ENCODE data around the gene MAGOH. TPM values are rescaled to one million over a fixed set of nuclear protein-coding genes. Genes with fewer than 3 reads are reported as not detected.

The MAGOH gene
- total and polyA plus RNA-seq, 9 of the 15 experiments (the other 6 are each of a cell fraction or from before 2014, with no cell fraction given): 102 to 342 (median 135) TPM

- TF ChIP-seq, protein P1, sequence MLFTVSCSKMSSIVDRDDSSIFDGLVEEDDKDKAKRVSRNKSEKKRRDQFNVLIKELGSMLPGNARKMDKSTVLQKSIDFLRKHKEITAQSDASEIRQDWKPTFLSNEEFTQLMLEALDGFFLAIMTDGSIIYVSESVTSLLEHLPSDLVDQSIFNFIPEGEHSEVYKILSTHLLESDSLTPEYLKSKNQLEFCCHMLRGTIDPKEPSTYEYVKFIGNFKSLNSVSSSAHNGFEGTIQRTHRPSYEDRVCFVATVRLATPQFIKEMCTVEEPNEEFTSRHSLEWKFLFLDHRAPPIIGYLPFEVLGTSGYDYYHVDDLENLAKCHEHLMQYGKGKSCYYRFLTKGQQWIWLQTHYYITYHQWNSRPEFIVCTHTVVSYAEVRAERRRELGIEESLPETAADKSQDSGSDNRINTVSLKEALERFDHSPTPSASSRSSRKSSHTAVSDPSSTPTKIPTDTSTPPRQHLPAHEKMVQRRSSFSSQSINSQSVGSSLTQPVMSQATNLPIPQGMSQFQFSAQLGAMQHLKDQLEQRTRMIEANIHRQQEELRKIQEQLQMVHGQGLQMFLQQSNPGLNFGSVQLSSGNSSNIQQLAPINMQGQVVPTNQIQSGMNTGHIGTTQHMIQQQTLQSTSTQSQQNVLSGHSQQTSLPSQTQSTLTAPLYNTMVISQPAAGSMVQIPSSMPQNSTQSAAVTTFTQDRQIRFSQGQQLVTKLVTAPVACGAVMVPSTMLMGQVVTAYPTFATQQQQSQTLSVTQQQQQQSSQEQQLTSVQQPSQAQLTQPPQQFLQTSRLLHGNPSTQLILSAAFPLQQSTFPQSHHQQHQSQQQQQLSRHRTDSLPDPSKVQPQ (CRISPR knock-in tag; IDR thresholded peaks at IDR 0.05; ENCODE audit: borderline replicate concordance): no peak
- no peak for TF ChIP-seq PREB (CRISPR knock-in tag; IDR thresholded peaks at IDR 0.05)
- no peak for TF ChIP-seq SAFB (IDR thresholded peaks at IDR 0.05; ENCODE audit: borderline replicate concordance, low read depth, low read length)
- TF ChIP-seq L3MBTL2 (IDR thresholded peaks at IDR 0.05): peak; percentile 90
- TF ChIP-seq CBX2 (IDR thresholded peaks at IDR 0.05; ENCODE audit: insufficient read depth, low read length, poor library complexity, severe bottlenecking): no peak
- TF ChIP-seq GTF3C2 (IDR thresholded peaks at IDR 0.05; ENCODE audit: borderline replicate concordance, extremely low read depth, insufficient read length): no peak
- TF ChIP-seq, protein P2, sequence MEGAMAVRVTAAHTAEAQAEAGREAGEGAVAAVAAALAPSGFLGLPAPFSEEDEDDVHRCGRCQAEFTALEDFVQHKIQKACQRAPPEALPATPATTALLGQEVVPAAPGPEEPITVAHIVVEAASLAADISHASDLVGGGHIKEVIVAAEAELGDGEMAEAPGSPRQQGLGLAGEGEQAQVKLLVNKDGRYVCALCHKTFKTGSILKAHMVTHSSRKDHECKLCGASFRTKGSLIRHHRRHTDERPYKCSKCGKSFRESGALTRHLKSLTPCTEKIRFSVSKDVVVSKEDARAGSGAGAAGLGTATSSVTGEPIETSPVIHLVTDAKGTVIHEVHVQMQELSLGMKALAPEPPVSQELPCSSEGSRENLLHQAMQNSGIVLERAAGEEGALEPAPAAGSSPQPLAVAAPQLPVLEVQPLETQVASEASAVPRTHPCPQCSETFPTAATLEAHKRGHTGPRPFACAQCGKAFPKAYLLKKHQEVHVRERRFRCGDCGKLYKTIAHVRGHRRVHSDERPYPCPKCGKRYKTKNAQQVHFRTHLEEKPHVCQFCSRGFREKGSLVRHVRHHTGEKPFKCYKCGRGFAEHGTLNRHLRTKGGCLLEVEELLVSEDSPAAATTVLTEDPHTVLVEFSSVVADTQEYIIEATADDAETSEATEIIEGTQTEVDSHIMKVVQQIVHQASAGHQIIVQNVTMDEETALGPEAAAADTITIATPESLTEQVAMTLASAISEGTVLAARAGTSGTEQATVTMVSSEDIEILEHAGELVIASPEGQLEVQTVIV (CRISPR knock-in tag; IDR thresholded peaks at IDR 0.05; ENCODE audit: borderline replicate concordance): no peak
- no peak for TF ChIP-seq ZNF507 (tag; conservative IDR thresholded peaks at IDR 0.05)
- TF ChIP-seq, protein P3, sequence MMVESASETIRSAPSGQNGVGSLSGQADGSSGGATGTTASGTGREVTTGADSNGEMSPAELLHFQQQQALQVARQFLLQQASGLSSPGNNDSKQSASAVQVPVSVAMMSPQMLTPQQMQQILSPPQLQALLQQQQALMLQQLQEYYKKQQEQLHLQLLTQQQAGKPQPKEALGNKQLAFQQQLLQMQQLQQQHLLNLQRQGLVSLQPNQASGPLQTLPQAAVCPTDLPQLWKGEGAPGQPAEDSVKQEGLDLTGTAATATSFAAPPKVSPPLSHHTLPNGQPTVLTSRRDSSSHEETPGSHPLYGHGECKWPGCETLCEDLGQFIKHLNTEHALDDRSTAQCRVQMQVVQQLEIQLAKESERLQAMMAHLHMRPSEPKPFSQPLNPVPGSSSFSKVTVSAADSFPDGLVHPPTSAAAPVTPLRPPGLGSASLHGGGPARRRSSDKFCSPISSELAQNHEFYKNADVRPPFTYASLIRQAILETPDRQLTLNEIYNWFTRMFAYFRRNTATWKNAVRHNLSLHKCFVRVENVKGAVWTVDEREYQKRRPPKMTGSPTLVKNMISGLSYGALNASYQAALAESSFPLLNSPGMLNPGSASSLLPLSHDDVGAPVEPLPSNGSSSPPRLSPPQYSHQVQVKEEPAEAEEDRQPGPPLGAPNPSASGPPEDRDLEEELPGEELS (CRISPR knock-in tag; IDR thresholded peaks at IDR 0.05; ENCODE audit: borderline replicate concordance): no peak
- TF ChIP-seq DNMT1 (IDR thresholded peaks at IDR 0.05): no peak
- TF ChIP-seq ZNF707 (CRISPR knock-in tag; conservative IDR thresholded peaks at IDR 0.05): no peak
- TF ChIP-seq XRCC4 (IDR thresholded peaks at IDR 0.05; ENCODE audit: extremely low read depth, insufficient read depth, insufficient read length): no peak
- no peak for TF ChIP-seq SMARCA5 (IDR thresholded peaks at IDR 0.05)
- no peak for TF ChIP-seq ZFP36 (IDR thresholded peaks at IDR 0.05; ENCODE audit: low read depth, low read length, partially characterized antibody)
- peak; percentile 76 for TF ChIP-seq NCOR1 (IDR thresholded peaks at IDR 0.05)
- TF ChIP-seq POLR2A (conservative IDR thresholded peaks at IDR 0.05): no peak
Observed at GRCh38 chr1:53183095-53183990, 55.0 kb downstream of the MAGOH start (continued).

Data from K562 (cell line).